ENCODE measurements around the gene PRKRA.
"Not testable (repeated sequence)": the region's sequence is repeated elsewhere in the genome, so short reads cannot be mapped to it uniquely, and the experiment has no call there.

The PRKRA gene

GRCh38 chr2:178427458-178427857 lies 23.5 kb downstream of the PRKRA start:
- TF ChIP-seq EZH2phosphoT487 (IDR thresholded peaks at IDR 0.05; ENCODE audit: borderline replicate concordance) = no peak
- TF ChIP-seq CTCF (conservative IDR thresholded peaks at IDR 0.05; ENCODE audit: low read length) = no peak
- Histone ChIP-seq H3F3A (ENCODE audit: low read depth) (no peaks in the 10 kb centered on the region), H3K4me2 (ENCODE audit: low read depth, low read length, poor library complexity, severe bottlenecking) (no peak overlapping the region), H3K27me3 (ENCODE audit: insufficient read depth, low read length, poor library complexity, severe bottlenecking) (no peaks in the 10 kb centered on the region), H4K20me1 (ENCODE audit: insufficient read depth, low read length, poor library complexity, severe bottlenecking) (no peaks in the 10 kb centered on the region), H3K4me3 (ENCODE audit: low read length, poor library complexity, severe bottlenecking) (no peak overlapping the region), H3K4me1 (ENCODE audit: insufficient read depth, low read length, poor library complexity, severe bottlenecking) (peaks cover 4% of the 10 kb centered on the region), H3K9me3 (ENCODE audit: insufficient read depth, low read depth, low read length) (no peaks in the 10 kb centered on the region), H3K9ac (ENCODE audit: low read depth, low read length, poor library complexity, severe bottlenecking) (no peak overlapping the region), H3K36me3 (ENCODE audit: insufficient read depth, low read length) (peaks cover 60% of the 10 kb centered on the region; the same call in 1 of the 2 replicates), H2AFZ (ENCODE audit: low read length) (no peak overlapping the region), H3K79me2 (ENCODE audit: insufficient read depth, low read length) (peaks cover 22% of the 10 kb centered on the region), H3K9me2 (replicated peaks; ENCODE audit: low read depth, low read length) (no peaks in the 10 kb centered on the region)

- Histone ChIP-seq H3K4me1 (ENCODE audit: insufficient read depth, low read length, poor library complexity, severe bottlenecking) (peaks cover 10% of the 10 kb centered on the region), H3K36me3 (ENCODE audit: insufficient read depth, low read length) (peaks cover 50% of the 10 kb centered on the region; the same call in 1 of the 2 replicates), H3K4me3 (ENCODE audit: low read length, poor library complexity, severe bottlenecking) (no peak overlapping the region), H2AFZ (ENCODE audit: low read length) (no peak overlapping the region), H3K9me3 (ENCODE audit: insufficient read depth, low read depth, low read length) (no peaks in the 10 kb centered on the region), H3K79me2 (ENCODE audit: insufficient read depth, low read length) (peaks cover 25% of the 10 kb centered on the region), H4K20me1 (ENCODE audit: insufficient read depth, low read length, poor library complexity, severe bottlenecking) (no peaks in the 10 kb centered on the region), H3K9me2 (replicated peaks; ENCODE audit: low read depth, low read length) (no peaks in the 10 kb centered on the region), H3K27me3 (ENCODE audit: insufficient read depth, low read length, poor library complexity, severe bottlenecking) (no peaks in the 10 kb centered on the region), H3K9ac (ENCODE audit: low read depth, low read length, poor library complexity, severe bottlenecking) (no peak overlapping the region), H3K4me2 (ENCODE audit: low read depth, low read length, poor library complexity, severe bottlenecking) (no peak overlapping the region), H3F3A (ENCODE audit: low read depth) (no peaks in the 10 kb centered on the region)
- TF ChIP-seq EZH2phosphoT487 (IDR thresholded peaks at IDR 0.05; ENCODE audit: borderline replicate concordance) (no peak), CTCF (conservative IDR thresholded peaks at IDR 0.05; ENCODE audit: low read length) (no peak)
Measured at GRCh38 chr2:178426388-178426787, 24.6 kb downstream of the PRKRA start.

GRCh38 chr2:178425255-178425827 lies 25.6 kb downstream of the PRKRA start:
- Histone ChIP-seq H3K27me3 (ENCODE audit: insufficient read depth, low read length, poor library complexity, severe bottlenecking) (no peaks in the 10 kb centered on the region), H3K4me1 (ENCODE audit: insufficient read depth, low read length, poor library complexity, severe bottlenecking) (peaks cover 16% of the 10 kb centered on the region), H3K9me2 (replicated peaks; ENCODE audit: low read depth, low read length) (no peaks in the 10 kb centered on the region), H3K36me3 (ENCODE audit: insufficient read depth, low read length) (peaks cover 39% of the 10 kb centered on the region; the same call in 1 of the 2 replicates), H3K4me2 (ENCODE audit: low read depth, low read length, poor library complexity, severe bottlenecking) (no peak overlapping the region), H3K9me3 (ENCODE audit: insufficient read depth, low read depth, low read length) (no peaks in the 10 kb centered on the region), H3F3A (ENCODE audit: low read depth) (no peaks in the 10 kb centered on the region), H4K20me1 (ENCODE audit: insufficient read depth, low read length, poor library complexity, severe bottlenecking) (no peaks in the 10 kb centered on the region), H3K9ac (ENCODE audit: low read depth, low read length, poor library complexity, severe bottlenecking) (no peak overlapping the region), H3K79me2 (ENCODE audit: insufficient read depth, low read length) (peaks cover 25% of the 10 kb centered on the region), H2AFZ (ENCODE audit: low read length) (no peak overlapping the region), H3K4me3 (ENCODE audit: low read length, poor library complexity, severe bottlenecking) (no peak overlapping the region)
- no peak for TF ChIP-seq EZH2phosphoT487 (IDR thresholded peaks at IDR 0.05; ENCODE audit: borderline replicate concordance)
- TF ChIP-seq CTCF (conservative IDR thresholded peaks at IDR 0.05; ENCODE audit: low read length) = no peak

- H3K79me2 ChIP-seq (ENCODE audit: insufficient read depth, low read length) = peaks cover 25% of the 10 kb centered on the region
- not testable (repeated sequence) for H3K27me3 ChIP-seq (ENCODE audit: insufficient read depth, low read length, poor library complexity, severe bottlenecking); H3K9me2 ChIP-seq (replicated peaks; ENCODE audit: low read depth, low read length); H3K9ac ChIP-seq (ENCODE audit: low read depth, low read length, poor library complexity, severe bottlenecking); H4K20me1 ChIP-seq (ENCODE audit: insufficient read depth, low read length, poor library complexity, severe bottlenecking); H3K9me3 ChIP-seq (ENCODE audit: insufficient read depth, low read depth, low read length); H3F3A ChIP-seq (ENCODE audit: low read depth); H3K4me3 ChIP-seq (ENCODE audit: low read length, poor library complexity, severe bottlenecking); H2AFZ ChIP-seq (ENCODE audit: low read length); H3K4me2 ChIP-seq (ENCODE audit: low read depth, low read length, poor library complexity, severe bottlenecking)
- H3K36me3 ChIP-seq (ENCODE audit: insufficient read depth, low read length) = peaks cover 23% of the 10 kb centered on the region; the same call in 1 of the 2 replicates
- H3K4me1 ChIP-seq (ENCODE audit: insufficient read depth, low read length, poor library complexity, severe bottlenecking) = peaks cover 30% of the 10 kb centered on the region
Measured at GRCh38 chr2:178423746-178424145, 27.2 kb downstream of the PRKRA start.
